Stimulated activated CD4-positive, alpha-beta T cell treated with anti-CD3 and anti-CD28 coated beads, TNF-alpha, amount 100 ng/mL, for 4 hours (primary cell): ENCODE results near the gene HSF2BP.
"Not testable (repeated sequence)": the region's sequence is repeated elsewhere in the genome, so short reads cannot be mapped to it uniquely, and the experiment has no call there.

Experiments
- DNase-seq, 3 experiments: peaks; one replicate each; pipeline ENCODE4 v3.0.0-alpha.2; 2020; ENCODE audit warnings: low read depth in 3 of 3

HSF2BP gene

DNA sequence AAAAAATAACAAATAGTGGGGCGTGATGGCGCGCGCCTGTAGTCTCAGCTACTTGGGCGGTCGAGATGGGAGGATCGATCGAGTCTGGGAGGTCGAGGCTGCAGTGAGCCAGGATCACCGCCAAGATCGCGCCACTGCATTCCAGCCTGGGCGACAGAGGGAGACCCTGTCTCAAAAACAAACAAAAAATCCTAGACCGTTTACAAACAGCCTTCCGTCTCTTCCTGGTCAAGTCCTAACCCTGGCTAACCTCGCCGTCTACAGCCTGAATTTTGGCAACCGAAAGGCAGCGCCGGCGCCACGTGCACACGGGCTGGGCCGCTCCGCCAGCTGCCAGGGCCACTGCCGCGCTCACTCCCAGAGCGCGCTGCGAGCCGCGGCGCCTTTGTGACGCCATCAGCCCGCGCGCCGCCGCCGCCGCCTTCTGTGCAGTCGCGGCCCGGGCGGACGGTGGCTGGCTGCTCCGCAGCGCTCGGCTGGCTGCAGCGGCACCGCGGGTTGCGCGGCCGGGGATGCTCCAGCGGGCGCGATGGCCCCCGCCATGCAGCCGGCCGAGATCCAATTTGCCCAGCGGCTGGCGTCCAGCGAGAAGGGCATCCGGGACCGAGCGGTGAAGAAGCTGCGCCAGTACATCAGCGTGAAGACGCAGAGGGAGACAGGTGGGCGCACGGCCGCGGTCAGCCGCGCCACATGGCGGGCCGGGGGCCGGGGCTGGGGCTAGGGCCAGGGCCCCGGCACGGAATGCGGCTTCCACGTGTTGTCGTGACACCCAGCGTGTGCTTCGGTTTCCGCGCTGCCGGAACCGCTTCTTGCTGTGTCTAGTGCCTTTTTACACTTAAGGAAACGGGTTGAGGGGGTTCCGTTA, at the start of gene HSF2BP, which contains the start of gene RRP1B:
Gene HSF2BP (minus strand): TSS at position 353 of the 865 bp plus-strand sequence. CDS start 1,392 bp downstream, outside the sequence.
Gene RRP1B (plus strand): TSS at position 425 of the 865 bp plus-strand sequence. CDS start 105 bp downstream, at position 530.
- peak; percentile 62 to 71 (median 68) for DNase-seq

DNA sequence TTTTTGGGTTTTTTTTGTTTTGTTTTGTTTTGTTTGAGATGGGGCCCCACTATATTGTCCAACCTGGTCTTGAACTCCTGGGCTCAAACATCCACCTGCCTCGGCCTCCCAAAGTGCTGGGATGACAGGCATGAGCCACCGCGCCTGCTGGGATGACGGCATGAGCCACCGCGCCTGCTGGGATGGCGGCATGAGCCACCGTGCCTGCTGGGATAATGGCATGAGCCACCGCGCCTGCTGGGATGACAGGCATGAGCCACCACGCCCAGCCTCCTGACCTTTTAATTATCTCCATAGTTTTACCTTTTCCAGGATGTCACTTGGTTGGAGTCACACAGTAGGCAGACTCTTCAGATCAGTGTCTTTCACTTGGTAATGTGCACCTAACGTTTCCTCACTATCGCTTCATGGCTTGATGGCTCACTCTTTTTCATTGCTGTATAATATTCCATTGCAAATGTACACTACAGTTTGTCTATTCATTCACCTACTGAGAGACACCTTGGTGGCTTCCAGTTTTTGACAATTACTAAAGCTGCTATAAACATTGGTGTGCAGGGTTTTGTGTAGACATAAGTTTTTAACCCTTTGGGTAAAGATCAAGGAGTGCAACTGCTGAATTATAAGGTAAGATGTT, 49.6 kb upstream of the HSF2BP start:
- no peak for DNase-seq

DNA sequence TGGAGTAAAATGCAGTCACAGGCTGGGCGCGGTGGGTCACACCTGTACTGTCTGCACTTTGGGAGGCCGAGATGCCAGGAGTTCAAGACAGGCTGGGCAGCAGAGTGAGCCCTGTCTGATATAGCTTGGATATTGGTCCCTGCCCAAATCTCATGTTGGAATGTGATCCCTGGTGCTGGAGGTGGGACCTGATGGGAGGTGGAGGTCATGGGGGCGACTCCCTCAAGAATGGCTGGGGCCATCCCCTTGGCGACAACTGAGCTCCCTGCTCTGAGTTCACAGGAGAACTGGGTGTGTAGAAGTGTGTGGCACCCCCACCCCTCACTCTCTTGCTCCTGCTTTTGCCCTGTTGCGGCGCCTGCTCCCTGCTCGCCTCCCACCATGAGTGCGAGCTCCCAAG, 48.2 kb upstream of the HSF2BP start:
- DNase-seq: no peak

DNA sequence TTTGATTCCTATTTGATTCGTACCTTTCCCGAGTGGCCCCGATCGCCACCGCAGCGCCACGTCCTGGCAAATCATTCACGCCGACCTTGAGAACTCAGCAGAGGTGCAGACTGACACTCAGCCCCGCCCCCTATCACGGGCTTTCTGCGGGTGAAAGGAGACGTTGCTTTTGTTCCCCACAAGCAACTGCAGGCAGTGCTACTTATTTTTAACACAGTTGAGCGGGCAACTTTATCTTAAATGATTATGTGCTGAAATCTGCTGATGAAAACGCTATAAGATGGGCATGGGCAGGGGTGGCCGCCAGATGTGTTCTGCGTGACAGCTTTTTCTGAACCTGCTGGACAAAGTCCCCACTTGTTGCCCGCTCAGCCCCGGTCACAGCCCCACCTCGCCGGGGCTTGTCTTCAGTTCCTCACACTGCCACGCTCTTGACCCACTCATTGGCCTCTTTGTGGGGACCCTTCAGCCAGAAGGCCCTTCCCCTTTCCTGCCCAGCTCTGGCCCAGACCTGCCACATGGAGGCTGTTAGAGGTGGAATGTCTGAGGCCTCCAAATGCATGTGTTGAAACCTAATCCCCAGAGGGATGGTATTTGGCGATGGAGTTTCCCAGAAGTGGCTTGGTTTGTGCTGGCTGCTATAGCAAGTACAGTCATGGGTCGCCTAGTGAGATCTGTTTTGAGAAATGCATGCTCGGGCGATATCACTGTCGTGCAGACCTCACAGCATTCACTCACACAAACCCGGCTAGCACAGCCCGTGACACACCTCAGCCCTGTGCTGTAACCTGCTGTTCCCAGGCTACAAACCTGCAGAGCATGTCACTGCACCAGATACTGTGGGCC, 44.0 kb upstream of the HSF2BP start:
- DNase-seq: no peak

DNA sequence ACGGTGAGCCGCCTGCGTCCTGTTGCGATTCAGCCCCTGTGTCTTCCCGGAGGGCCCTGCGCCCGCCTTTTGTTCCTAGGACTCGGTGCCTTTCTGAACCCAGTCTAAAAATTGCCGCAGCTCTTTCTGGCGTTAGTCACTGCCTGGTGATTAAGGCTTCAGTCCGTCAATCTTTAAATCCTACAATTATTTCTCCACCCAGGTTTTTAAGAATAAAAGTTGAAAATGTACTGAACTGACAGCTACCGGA, 43.4 kb upstream of the HSF2BP start:
- no peak for DNase-seq

DNA sequence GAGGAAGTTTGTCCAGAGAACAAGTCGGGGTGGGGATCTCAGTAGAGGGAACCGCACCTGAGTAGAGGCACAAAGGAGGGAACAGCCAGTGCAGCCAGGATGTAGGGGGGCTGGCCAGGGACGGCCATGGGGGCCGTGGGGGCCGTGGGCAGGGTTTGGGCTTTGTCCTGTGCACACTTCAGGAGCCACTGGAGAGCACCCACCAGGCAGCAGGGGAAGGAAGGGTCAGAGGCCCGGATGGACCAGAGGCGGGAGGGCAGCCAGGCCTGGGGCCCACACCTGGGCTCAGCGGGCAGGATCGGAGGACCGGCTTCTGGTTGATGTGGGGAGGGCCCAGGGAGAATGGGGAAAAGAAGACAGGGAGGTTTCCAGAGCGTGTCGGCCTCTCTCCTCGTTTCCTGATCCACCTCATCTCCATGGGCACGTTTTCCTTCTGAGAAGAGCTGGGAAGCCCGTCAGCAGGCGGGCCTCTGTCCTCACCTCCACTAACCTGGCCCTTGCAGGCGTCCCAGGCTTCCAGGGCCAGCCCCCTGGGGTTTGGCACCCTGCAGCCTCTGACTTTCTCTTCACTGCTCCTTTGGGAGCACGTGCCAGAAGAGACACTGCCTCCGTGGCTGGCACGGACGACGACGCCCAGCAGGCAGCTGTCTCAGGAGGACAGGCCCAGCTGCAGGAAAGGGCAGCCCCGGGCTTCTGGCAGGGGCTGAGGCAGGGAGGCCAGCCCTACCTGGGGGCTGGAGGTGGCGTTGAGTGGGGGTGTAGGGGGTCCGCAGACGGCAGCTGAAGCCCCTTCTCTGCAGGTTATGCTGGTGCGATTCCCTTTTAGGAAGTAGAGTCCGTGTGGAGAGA, 42.9 kb upstream of the HSF2BP start:
- DNase-seq: no peak

DNA sequence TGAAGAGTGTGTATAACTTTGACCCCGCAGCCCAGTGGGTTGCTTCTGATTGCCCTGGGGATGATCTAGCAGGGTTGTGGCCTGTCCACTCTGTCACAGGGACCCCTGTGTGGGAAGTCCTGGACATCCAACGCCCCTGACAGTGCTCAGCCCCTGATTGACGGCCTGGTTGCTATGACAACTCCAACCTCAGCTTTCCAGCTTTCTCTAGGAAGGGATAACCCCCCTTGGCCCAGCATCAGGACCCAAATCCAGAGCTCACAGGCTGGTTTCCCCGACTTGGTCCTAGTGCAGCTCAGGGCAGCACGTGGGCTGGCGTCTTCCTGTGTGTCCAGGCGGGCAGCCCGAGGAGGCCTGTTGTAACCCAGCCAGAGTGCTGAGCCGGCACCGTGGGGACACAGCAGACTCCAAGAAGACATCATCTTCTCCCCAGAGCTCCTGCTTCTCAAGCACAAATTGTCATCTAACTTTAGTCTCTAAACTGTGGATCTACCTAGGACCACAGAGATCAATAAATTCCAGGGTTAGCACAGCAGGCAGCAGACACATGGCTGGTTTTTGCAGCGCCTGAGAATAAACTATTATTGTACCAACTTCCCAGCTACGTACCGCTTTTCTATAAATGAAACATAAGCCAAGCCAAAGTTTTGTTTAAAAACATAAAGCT, 40.8 kb upstream of the HSF2BP start:
- DNase-seq: no peak

DNA sequence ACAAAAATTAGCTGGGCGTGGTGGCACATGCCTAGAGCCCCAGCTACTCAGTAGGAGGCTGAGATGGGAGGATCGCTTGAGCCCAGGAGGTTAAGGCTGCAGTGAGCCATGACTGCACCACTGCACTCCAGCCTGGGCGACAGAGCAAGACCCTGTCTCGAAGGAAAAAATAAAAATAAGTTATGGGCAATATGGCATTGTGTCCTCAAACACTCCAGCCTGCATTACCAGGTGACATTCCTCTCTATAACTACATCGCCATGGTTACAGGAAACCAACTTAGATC, 40.1 kb upstream of the HSF2BP start:
- DNase-seq: not testable (repeated sequence)

DNA sequence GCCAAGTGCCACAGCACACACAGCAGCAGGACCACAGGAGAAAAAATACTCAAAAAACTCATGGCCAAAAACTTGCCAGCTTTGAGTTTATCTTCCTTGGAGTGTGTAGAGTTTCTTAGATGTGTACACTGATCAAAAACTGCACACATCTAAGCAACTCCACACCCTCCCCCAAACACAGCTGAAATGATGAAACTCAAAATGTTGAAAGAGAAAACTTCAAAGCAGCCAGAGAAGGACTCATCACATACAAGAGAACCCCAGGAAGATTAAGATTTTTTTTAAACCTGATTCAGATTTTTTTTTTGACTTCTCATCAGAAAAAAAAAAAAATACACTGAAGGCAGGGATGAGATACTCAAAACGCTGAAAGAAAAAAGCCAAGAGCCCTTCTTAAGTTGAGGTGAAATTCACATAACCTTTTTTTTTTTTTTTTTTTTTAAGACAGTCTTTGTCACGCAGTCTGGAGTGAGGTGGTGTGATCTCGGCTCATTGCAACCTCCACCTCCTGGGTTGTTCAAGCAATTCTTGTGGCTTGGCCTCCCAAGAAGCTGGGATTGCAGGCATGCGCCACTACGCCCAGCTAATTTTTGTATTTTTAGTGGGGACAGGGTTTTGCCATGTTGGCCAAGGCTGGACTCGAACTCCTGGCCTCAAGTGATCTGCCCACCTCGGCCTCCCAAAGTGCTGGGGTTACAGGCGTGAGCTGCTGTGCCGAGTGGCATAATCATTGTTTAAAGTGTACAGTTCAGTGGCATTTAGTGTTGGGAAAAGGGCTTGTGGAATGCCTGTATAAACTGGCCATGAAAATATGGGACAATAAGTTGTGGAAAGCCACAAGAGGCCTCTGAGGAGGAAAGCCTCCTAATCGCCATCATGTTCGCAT, 38.7 kb upstream of the HSF2BP start:
- DNase-seq: no peak

DNA sequence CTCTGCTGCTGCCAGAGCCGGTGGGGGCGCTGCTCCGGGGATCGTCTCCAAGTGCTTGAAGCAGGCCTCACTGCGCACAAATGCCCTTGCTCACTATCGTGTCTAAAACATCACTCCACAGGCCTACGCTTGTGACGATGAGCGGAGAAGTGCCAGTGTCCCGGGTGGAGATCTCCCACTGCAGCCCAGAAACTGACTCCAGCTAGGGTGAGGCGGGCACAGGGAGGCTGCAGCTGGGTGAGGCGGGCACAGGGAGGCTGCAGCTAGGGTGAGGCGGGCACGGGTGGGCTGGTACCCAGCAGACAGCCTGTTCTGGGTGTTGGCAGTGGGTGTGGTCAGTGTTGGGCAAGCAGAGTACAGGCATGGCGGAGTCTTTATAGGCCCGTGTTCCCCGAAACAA, 36.9 kb upstream of the HSF2BP start:
- no peak for DNase-seq

DNA sequence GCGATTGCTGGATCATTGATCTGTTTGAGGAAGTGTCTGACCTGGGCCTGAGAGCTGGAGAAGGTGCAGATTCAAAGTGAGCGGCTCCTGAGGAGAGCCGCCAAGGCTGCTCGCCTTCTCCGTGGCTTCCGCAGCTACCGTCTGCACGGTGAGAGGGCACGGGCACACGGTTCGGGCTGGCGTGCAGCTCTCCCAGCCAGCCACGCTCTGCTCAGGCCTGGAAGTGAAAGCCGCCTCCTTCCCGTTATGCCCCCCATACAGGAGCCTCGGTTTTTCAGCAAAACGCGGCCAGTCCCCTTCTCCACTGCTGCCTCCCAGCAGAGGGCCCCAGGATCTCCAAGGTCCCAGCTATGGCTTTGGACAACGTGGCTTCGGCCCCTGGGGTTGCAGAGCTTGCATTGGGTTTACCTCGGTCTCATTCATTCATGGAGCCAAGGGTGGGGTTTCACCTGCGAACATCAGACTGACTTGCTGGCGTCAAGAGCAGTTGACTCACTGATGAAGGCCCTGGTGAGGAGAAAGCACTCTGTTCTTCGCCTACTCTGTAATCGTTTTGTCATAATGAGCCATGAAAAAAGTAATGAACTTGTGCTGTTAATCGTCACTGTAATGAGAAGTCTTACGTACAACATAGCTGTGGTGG, 35.3 kb upstream of the HSF2BP start:
- no peak for DNase-seq

DNA sequence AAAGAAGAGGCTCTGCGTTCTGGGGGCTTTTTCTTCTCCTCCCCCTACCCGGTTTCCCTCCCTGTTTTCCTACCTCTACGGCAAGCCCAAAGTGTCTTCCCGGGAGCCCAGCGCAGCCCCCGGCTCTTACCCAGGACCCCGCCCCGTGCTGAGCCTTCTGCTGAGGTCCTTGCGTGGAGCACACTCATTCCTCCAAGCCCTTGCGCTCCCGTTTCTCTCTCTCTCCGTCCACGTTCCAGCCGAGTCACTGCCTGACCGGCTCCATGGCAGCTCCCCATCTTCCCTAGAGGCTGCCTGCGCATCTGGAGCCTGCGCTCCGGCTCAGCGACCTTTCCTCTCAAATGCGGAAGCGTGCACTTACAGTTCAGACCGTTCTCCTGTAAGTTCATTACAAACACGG, 34.7 kb upstream of the HSF2BP start:
- no peak for DNase-seq

DNA sequence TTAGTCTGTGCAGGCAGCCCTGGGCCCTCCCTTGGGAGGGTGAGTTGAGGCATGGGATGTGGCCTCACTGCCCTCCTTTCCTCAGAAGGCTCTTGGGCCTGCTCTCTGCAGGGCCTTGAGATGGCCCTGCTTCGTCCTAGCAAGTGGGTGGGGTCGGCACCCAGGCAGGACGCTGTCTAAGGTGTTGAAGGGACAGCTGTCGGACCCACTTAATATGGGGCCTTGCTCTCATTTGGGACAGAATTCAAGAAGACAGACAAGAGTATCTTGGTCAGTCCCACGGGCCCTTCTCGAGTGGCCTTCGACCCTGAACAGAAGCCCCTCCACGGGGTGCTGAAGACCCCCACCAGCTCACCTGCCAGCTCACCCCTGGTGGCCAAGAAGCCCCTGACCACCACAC, 33.7 kb upstream of the HSF2BP start:
- DNase-seq: no peak

DNA sequence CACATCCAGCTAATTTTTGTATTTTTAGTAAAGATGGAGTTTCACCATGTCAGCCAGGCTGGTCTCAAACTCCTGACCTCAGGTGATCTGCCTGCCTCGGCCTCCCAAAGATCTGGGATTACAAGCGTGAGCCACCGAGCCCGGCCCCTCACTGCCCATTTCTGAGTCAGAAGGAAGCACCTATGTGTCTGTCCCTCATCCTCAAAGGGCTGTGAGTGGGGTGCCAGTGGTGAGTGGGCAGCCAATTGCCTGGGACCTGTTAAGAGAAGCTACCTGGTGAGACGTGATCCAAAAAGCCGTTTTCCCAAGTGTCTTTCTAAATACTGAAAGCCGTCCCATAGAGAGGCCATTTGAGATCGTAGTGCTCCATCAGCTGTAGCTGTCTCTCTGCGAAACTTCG, 32.5 kb upstream of the HSF2BP start:
- DNase-seq: no peak

DNA sequence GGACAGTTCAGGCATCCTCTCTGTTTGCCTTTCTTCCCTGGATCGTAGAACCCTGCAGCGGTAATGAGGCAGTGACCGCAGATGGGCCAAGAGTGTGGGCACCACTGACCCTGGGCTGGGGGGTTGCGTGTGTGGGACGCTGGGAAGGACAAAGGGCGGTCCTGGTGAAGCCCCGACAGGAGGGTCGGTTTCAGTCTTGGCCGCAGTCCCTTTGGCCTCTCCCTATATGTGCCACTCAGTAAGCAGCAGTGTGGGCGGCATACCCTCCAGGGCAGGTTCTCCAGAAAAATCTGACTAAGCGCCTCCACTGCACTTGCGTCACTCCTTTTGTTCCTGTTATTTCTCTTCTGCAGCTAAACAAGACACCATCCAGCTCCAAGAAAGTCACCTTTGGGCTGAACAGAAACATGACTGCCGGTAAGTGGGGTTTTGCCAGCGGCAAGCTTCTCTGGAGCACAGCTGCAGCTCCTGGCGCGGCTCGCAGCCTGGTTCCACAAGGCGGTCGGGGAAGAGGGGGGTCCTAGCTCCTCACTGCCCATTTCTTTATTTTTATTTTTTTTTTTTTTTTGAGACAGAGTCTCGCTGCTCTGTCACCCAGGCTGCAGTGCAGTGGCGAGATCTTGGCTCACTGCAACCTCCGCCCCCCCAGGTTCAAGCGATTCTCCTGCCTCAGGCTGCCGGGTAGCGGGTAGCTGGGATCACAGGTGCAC, 32.0 kb upstream of the HSF2BP start:
- DNase-seq: no peak

DNA sequence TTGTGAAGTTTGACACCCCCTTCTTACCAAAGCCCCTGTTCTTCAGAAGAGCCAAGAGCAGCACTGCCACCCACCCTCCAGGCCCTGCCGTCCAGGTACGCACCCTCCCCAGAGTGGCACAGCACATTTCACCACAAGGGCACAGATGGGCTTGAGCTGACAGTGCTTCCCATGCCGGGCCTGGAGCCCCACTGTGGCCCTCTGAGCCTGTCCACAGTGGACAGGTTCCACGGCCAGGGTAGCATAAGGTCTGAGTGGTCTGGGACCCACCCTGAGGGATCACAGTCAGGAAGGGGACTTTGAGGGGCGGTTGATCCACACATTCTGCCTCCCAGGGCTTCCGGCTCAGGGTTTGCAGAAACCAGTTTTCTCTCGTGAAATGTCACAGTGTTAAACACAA, 31.1 kb upstream of the HSF2BP start:
- no peak for DNase-seq

DNA sequence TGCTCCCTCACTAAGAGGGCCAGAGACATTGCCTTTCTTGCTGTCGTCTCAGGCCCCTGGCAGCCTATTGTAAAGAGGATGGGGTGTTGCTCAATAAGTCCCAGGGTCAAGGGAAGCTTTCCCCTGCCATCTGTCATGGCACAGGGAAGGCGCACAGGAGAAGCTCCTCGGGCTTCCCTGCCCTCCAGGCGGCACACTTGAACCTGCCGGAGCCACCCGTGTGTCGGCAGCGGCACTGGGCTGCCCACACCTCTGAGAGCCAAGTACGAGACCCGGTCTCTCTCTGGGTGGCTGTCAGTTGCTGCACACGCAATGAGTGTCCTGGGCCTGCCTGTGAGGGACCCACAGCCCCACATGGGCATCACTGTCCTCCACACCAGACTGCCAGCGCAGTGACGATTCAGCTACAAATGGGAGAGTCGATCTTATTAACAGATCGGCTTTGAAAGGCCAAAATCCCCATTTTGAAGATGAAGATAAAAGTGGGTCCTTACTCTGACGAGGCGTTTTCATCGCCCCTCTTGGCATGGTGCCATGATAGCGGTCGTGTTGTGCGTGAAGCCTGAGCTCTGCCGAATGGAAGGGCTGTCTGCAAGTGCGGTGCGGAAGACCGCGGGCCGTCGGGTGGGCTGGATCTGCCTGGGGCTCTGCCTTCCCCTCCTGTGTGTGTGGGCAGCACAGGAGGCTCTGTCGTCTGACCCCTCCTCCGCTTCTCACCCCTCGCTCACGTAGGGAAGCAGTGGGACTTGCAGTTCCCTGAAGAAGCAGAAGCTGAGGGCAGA, 30.5 kb upstream of the HSF2BP start:
- no peak for DNase-seq

DNA sequence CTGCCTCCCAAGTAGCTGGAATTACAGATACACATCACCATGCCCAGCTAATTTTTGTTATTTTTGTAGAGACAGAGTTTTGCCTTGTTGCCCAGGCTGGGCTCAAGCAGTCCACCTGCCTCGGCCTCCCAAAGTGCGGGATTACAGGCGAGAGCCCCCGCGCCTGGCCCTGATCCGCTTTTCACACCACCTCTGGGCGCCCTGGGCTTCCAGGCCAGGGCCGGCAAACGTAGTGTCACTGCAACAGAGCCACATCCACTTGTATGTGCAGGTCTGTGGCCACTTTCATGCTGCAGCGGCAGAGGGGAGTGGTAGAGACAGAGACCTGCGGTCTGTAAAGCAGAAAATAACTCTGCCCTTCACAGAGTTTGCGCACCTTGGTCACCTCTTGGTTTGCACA, 29.6 kb upstream of the HSF2BP start:
- DNase-seq: no peak
